ENCODE data around the gene LYPD8.
"Not testable (repeated sequence)": the region's sequence is repeated elsewhere in the genome, so short reads cannot be mapped to it uniquely, and the experiment has no call there.

DNA sequence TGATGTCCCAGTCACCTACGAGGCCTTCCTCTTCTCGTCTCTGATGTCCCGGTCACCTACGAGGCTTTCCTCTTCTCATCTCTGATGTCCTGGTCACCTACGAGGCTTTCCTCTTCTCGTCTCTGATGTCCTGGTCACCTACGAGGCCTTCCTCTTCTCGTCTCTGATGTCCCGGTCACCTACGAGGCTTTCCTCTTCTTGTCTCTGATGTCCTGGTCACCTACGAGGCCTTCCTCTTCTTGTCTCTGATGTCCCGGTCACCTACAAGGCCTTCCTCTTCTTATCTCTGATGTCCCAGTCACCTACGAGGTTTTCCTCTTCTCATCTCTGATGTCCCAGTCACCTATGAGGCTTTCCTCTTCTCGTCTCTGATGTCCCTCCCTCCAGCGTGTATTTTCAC lies 47.9 kb upstream of the LYPD8 start:
- TF ChIP-seq, protein P1, sequence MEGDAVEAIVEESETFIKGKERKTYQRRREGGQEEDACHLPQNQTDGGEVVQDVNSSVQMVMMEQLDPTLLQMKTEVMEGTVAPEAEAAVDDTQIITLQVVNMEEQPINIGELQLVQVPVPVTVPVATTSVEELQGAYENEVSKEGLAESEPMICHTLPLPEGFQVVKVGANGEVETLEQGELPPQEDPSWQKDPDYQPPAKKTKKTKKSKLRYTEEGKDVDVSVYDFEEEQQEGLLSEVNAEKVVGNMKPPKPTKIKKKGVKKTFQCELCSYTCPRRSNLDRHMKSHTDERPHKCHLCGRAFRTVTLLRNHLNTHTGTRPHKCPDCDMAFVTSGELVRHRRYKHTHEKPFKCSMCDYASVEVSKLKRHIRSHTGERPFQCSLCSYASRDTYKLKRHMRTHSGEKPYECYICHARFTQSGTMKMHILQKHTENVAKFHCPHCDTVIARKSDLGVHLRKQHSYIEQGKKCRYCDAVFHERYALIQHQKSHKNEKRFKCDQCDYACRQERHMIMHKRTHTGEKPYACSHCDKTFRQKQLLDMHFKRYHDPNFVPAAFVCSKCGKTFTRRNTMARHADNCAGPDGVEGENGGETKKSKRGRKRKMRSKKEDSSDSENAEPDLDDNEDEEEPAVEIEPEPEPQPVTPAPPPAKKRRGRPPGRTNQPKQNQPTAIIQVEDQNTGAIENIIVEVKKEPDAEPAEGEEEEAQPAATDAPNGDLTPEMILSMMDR (conservative IDR thresholded peaks at IDR 0.05 in 1 of 2, IDR thresholded peaks at IDR 0.05 in 1 of 2; ENCODE audit: extremely low read depth in 1 of 2, insufficient read depth in 1 of 2, low read depth in 1 of 2, low read length in 2 of 2): not testable (repeated sequence)
- not testable (repeated sequence) for TF ChIP-seq EZH2 (IDR thresholded peaks at IDR 0.05; ENCODE audit: borderline replicate concordance, low read length)

All from mammary epithelial cell (primary cell).